ENCODE data around the gene RAD1. TPM values are rescaled to one million over a fixed set of nuclear protein-coding genes. Genes with fewer than 3 reads are reported as not detected.

The RAD1 gene
- polyA plus RNA-seq, 2 of the 4 experiments (the other 2 are of a cell fraction), result 41.4 to 41.9 TPM

GRCh38 chr5:34957857-34958690, 42.8 kb upstream of the RAD1 start:
- POLR2A ChIA-PET, result no interaction called here
- ATAC-seq, result peak; percentile 92 to 93
- WGBS (ENCODE audit: missing lambda C conversion rate), result 44% methylated on average over 5 of the region's 5 CpGs
- DNase-seq (ENCODE audit: low read depth in 1 of 2, low spot score in 1 of 2), result peak; percentile 28 to 43
- TF ChIP-seq MAFK (IDR thresholded peaks at IDR 0.05; ENCODE audit: partially characterized antibody) (no peak), TFCP2L1 (CRISPR knock-in tag; IDR thresholded peaks at IDR 0.05) (no peak), CTCF (IDR thresholded peaks at IDR 0.05) (peak; percentile 57), EP300 (IDR thresholded peaks at IDR 0.05) (no peak), MYC (IDR thresholded peaks at IDR 0.05; ENCODE audit: borderline replicate concordance, low read length) (no peak), TP53 (CRISPR knock-in tag; IDR thresholded peaks at IDR 0.05) (no peak), RAD21 (conservative IDR thresholded peaks at IDR 0.05 in 1 of 2, IDR thresholded peaks at IDR 0.05 in 1 of 2) (peak; percentile 39 to 44; a peak in 4 of 5 replicates), SMC3 (IDR thresholded peaks at IDR 0.05) (peak; percentile 37; the same call in 1 of the 3 replicates)
- Histone ChIP-seq H3K4me1 (no peaks in the 10 kb centered on the region), H3K27ac (no peak overlapping the region), H3K9me3 (no peaks in the 10 kb centered on the region), H3K4me2 (no peak overlapping the region), H3K4me3 (no peak overlapping the region)
- no peak for FAIRE-seq
- CTCF ChIA-PET, result interaction anchor here (0.7 to 3.6 kb wide), 9 partner anchors 10 to 45 kb away, joined by 3 to 21 read pairs (median 6); partner anchors contain the start of gene DNAJC21

DNA sequence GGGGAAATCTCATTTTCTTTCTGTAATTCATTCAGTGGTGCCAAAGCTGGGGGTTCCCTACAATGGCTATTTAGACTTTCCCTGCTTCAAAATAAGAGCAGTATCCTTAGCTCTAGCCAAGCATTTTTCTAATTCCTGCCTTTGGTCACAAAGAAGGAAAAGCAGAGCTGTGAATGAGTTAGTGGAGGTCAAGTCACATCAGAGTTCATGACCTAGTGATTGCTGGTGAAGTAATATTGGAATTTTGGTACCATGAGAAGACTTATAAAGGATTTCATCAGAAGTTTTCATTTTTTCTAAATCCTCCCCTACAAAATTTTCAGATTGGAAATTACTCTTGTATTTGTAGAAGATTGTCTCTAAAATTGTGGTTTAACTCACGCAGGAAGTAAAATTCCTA, 42.0 kb upstream of the RAD1 start:
- ChIA-PET CTCF (interaction anchor here (1.2 to 2.3 kb wide), 6 partner anchors 9 to 46 kb away, joined by 3 to 11 read pairs (median 7); no protein-coding TSS in a partner anchor), POLR2A (no interaction called here)
- H3K4me1 ChIP-seq, result no peaks in the 10 kb centered on the region
- H3K4me3 ChIP-seq, result no peak overlapping the region
- no peak overlapping the region for H3K4me2 ChIP-seq
- FAIRE-seq, result no peak
- WGBS (ENCODE audit: missing lambda C conversion rate), result 95% methylated on average over 1 of the region's 1 CpG
- DNase-seq (ENCODE audit: low read depth in 1 of 2, low spot score in 1 of 2), result no peak
- no peak for TF ChIP-seq POLR2AphosphoS2 (conservative IDR thresholded peaks at IDR 0.05; ENCODE audit: low read length)
- no peak for TF ChIP-seq MAFK (IDR thresholded peaks at IDR 0.05; ENCODE audit: partially characterized antibody)
- no peak for TF ChIP-seq REST (IDR thresholded peaks at IDR 0.05)
- TF ChIP-seq HES2 (IDR thresholded peaks at IDR 0.05), result no peak
- no peak for TF ChIP-seq CBX8 (IDR thresholded peaks at IDR 0.05)
- TF ChIP-seq HEYL (CRISPR knock-in tag; IDR thresholded peaks at IDR 0.05), result no peak
- TF ChIP-seq JUNB (IDR thresholded peaks at IDR 0.05), result no peak
- TF ChIP-seq CHD4 (IDR thresholded peaks at IDR 0.05; ENCODE audit: borderline replicate concordance), result no peak
- TF ChIP-seq NFE2L2 (conservative IDR thresholded peaks at IDR 0.05; ENCODE audit: low read length), result no peak
- no peak for TF ChIP-seq NPAS2 (CRISPR knock-in tag; IDR thresholded peaks at IDR 0.05; ENCODE audit: borderline replicate concordance)
- TF ChIP-seq CEBPB (IDR thresholded peaks at IDR 0.05), result no peak
- no peak for TF ChIP-seq HOXB5 (CRISPR knock-in tag; IDR thresholded peaks at IDR 0.05)
- no peak for TF ChIP-seq ELK1 (IDR thresholded peaks at IDR 0.05; ENCODE audit: low read depth, low read length)
- no peak for TF ChIP-seq JUN (IDR thresholded peaks at IDR 0.05)
- H3K27ac ChIP-seq, result no peak overlapping the region
- no peaks in the 10 kb centered on the region for H3K9me3 ChIP-seq
- no peak for ATAC-seq

Measured in A549 (cell line).